ENCODE results near the gene GALNT18. TPM values are rescaled to one million over a fixed set of nuclear protein-coding genes. Genes with fewer than 3 reads are reported as not detected.

The GALNT18 gene
- total and polyA plus RNA-seq, 2 donors (not counting 3 experiments of a cell fraction or from before 2014, with no cell fraction given): 0.17 to 0.18 TPM

GRCh38 chr11:11442791-11443190 lies 179.0 kb downstream of the GALNT18 start:
- intact Hi-C loops (cut with micrococcal nuclease): no loop called here

More at GRCh38 chr11:11442791-11443190, 179.0 kb downstream of the GALNT18 start:
- Histone ChIP-seq H3K9me1 (replicated peaks; ENCODE audit: control insufficient read depth, extremely low read depth, insufficient read depth, low read length) (no peaks in the 10 kb centered on the region), H3K4me3 (replicated peaks in 1 of 3; ENCODE audit: insufficient read depth in 1 of 3, low read depth in 1 of 3, low read length in 3 of 3) (no peak overlapping the region), H3K9me3 (replicated peaks; ENCODE audit: control insufficient read depth, insufficient read depth, low read length) (no peaks in the 10 kb centered on the region), H3K27me3 (ENCODE audit: control insufficient read depth in 2 of 2, insufficient read depth in 2 of 2, low read length in 2 of 2) (no peaks in the 10 kb centered on the region), H2AFZ (ENCODE audit: low read depth, low read length) (no peak overlapping the region), H3K4me1 (ENCODE audit: control insufficient read depth, extremely low read depth, insufficient read depth, low read length) (no peaks in the 10 kb centered on the region), H4K20me1 (replicated peaks; ENCODE audit: control insufficient read depth, extremely low read depth, insufficient read depth, low read length) (no peaks in the 10 kb centered on the region), H3K36me3 (ENCODE audit: control insufficient read depth in 2 of 2, extremely low read depth in 1 of 2, insufficient read depth in 2 of 2, low read length in 2 of 2) (no peaks in the 10 kb centered on the region), H3K79me2 (ENCODE audit: control insufficient read depth, insufficient read depth, low read length) (no peaks in the 10 kb centered on the region), H3K4me2 (ENCODE audit: insufficient read depth, low read length) (no peak overlapping the region), H3K27ac (ENCODE audit: insufficient read depth, low read depth, low read length) (no peak overlapping the region), H3K9ac (replicated peaks; ENCODE audit: extremely low read depth, insufficient read depth, low read length) (no peak overlapping the region)
- BruUV-seq (replicated peaks): no TSS peak
- FAIRE-seq (no peak), DNase-seq (ENCODE audit: low read depth, low spot score) (no peak)
- dilution Hi-C loops (cut with MboI; ENCODE audit: extremely low pct_ligation_motif_present, low sequenced_read_pairs): no loop called here
- ChIA-PET CTCF (no interaction called here), POLR2A (no interaction called here)
- TF ChIP-seq JUN (IDR thresholded peaks at IDR 0.05; ENCODE audit: borderline replicate concordance, insufficient read depth, insufficient read length, low read depth) (no peak), MYC (IDR thresholded peaks at IDR 0.05; ENCODE audit: low read depth, low read length) (no peak), FOS (IDR thresholded peaks at IDR 0.05; ENCODE audit: borderline replicate concordance, insufficient read depth, low read length) (no peak), EZH2 (IDR thresholded peaks at IDR 0.05; ENCODE audit: borderline replicate concordance, low read depth, low read length, severe bottlenecking) (no peak), POLR2A (IDR thresholded peaks at IDR 0.05; ENCODE audit: low read depth, low read length) (no peak), GATA2 (IDR thresholded peaks at IDR 0.05; ENCODE audit: insufficient read depth, insufficient read length, low read depth, low read length) (no peak), POLR2AphosphoS5 (IDR thresholded peaks at IDR 0.05; ENCODE audit: insufficient read depth, low read depth, low read length) (no peak)
- TF ChIP-seq, protein P1, sequence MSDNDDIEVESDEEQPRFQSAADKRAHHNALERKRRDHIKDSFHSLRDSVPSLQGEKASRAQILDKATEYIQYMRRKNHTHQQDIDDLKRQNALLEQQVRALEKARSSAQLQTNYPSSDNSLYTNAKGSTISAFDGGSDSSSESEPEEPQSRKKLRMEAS (IDR thresholded peaks at IDR 0.05; ENCODE audit: insufficient read depth, insufficient read length): no peak
- TF ChIP-seq, protein P2, sequence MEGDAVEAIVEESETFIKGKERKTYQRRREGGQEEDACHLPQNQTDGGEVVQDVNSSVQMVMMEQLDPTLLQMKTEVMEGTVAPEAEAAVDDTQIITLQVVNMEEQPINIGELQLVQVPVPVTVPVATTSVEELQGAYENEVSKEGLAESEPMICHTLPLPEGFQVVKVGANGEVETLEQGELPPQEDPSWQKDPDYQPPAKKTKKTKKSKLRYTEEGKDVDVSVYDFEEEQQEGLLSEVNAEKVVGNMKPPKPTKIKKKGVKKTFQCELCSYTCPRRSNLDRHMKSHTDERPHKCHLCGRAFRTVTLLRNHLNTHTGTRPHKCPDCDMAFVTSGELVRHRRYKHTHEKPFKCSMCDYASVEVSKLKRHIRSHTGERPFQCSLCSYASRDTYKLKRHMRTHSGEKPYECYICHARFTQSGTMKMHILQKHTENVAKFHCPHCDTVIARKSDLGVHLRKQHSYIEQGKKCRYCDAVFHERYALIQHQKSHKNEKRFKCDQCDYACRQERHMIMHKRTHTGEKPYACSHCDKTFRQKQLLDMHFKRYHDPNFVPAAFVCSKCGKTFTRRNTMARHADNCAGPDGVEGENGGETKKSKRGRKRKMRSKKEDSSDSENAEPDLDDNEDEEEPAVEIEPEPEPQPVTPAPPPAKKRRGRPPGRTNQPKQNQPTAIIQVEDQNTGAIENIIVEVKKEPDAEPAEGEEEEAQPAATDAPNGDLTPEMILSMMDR (IDR thresholded peaks at IDR 0.05; ENCODE audit: extremely low read depth in 1 of 2, insufficient read depth in 1 of 2, low read depth in 1 of 2, low read length in 2 of 2): no peak

Data from endothelial cell of umbilical vein (primary cell).